Loucy (cell line): Measurements from ENCODE around the gene CENPQ.

Source experiments
- H2AFZ ChIP-seq: fragments of 200-600 bp; sonication (generic); 2 replicates; pipeline ENCODE4 v1.6.0; 2016; ENCODE audit warnings: antibody characterized with exemption, mild to moderate bottlenecking, low read length, moderate library complexity
- H3F3A ChIP-seq: fragments of 200-600 bp; 2 replicates; pipeline ENCODE4 v1.6.0; 2016; ENCODE audit warnings: antibody characterized with exemption, low read depth, mild to moderate bottlenecking
- H3K27me3 ChIP-seq: fragments of 200-600 bp; sonication (generic); 2 replicates; pipeline ENCODE4 v1.6.1; 2014; ENCODE audit warnings: low read length, mild to moderate bottlenecking; ENCODE audit not compliant: insufficient read depth, poor library complexity, severe bottlenecking
- H3K36me3 ChIP-seq: fragments of 200-600 bp; sonication (generic); 2 replicates; pipeline ENCODE4 v1.6.1; 2016; ENCODE audit warnings: low read length; ENCODE audit not compliant: insufficient read depth
- H3K4me1 ChIP-seq: fragments of 200-600 bp; sonication (generic); 2 replicates; pipeline ENCODE4 v1.5.1; 2014; ENCODE audit warnings: low read length, mild to moderate bottlenecking; ENCODE audit not compliant: insufficient read depth, poor library complexity, severe bottlenecking
- H3K4me2 ChIP-seq: fragments of 200-600 bp; sonication (generic); 2 replicates; pipeline ENCODE4 v1.6.0; 2014; ENCODE audit warnings: antibody characterized with exemption, low read length, low read depth, mild to moderate bottlenecking; ENCODE audit not compliant: poor library complexity, severe bottlenecking
- H3K4me3 ChIP-seq: fragments of 200-600 bp; sonication (generic); 2 replicates; pipeline ENCODE4 v1.5.1; 2014; ENCODE audit warnings: low read length, mild to moderate bottlenecking, mixed read lengths; ENCODE audit not compliant: poor library complexity, severe bottlenecking
- H3K79me2 ChIP-seq: fragments of 200-600 bp; sonication (generic); 2 replicates; pipeline ENCODE4 v1.6.1; 2014; ENCODE audit warnings: low read length; ENCODE audit not compliant: insufficient read depth
- H3K9ac ChIP-seq: fragments of 200-600 bp; sonication (generic); 2 replicates; pipeline ENCODE4 v1.6.0; 2014; ENCODE audit warnings: mild to moderate bottlenecking, low read depth, low read length, moderate library complexity; ENCODE audit not compliant: poor library complexity, severe bottlenecking
- H3K9me2 ChIP-seq: fragments of 200-600 bp; sonication (generic); replicated peaks from 2 replicates; pipeline ENCODE4 v1.6.1; 2016; ENCODE audit warnings: low read depth, low read length, mixed read lengths
- H3K9me3 ChIP-seq: fragments of 200-600 bp; sonication (generic); 2 replicates; pipeline ENCODE4 v1.6.1; 2014; ENCODE audit warnings: mild to moderate bottlenecking, antibody characterized with exemption, low read length, low read depth; ENCODE audit not compliant: insufficient read depth
- H4K20me1 ChIP-seq: fragments of 200-600 bp; sonication (generic); 2 replicates; pipeline ENCODE4 v1.6.0; 2014; ENCODE audit warnings: antibody characterized with exemption, low read length, mild to moderate bottlenecking; ENCODE audit not compliant: insufficient read depth, poor library complexity, severe bottlenecking
- EZH2phosphoT487 ChIP-seq: fragments of 200-600 bp; IDR thresholded peaks from 2 replicates; pipeline ENCODE4 v1.6.1; 2018; ENCODE audit warnings: antibody characterized with exemption, mild to moderate bottlenecking, moderate library complexity, borderline replicate concordance
- TF ChIP-seq, protein P1 (sequence below): fragments of 200-600 bp; sonication (generic); conservative IDR thresholded peaks from 2 replicates; pipeline ENCODE4 v1.5.1; 2014; ENCODE audit warnings: mild to moderate bottlenecking, antibody characterized with exemption, low read length

The CENPQ gene

DNA sequence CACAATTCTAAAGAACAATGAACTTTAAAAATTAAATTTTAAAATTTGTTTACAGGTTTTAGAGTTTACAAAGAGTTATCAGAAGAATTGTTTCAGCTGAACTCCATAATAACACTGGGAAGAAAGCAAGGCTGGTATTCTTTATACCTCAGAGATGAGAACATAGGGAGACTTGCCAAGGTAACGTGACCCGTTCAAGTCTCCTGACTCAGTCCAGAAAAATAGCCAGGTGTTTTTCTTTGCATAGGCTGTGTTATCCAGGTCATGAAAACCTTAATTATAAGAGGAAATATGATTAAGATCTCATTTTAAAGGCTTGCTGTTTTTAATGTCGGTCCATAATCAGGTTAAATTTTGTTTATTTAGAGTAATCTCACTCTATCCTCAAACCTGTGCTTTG, 78.8 kb downstream of the CENPQ start:
- no peaks in the 10 kb centered on the region for H4K20me1 ChIP-seq
- TF ChIP-seq, protein P1, sequence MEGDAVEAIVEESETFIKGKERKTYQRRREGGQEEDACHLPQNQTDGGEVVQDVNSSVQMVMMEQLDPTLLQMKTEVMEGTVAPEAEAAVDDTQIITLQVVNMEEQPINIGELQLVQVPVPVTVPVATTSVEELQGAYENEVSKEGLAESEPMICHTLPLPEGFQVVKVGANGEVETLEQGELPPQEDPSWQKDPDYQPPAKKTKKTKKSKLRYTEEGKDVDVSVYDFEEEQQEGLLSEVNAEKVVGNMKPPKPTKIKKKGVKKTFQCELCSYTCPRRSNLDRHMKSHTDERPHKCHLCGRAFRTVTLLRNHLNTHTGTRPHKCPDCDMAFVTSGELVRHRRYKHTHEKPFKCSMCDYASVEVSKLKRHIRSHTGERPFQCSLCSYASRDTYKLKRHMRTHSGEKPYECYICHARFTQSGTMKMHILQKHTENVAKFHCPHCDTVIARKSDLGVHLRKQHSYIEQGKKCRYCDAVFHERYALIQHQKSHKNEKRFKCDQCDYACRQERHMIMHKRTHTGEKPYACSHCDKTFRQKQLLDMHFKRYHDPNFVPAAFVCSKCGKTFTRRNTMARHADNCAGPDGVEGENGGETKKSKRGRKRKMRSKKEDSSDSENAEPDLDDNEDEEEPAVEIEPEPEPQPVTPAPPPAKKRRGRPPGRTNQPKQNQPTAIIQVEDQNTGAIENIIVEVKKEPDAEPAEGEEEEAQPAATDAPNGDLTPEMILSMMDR = no peak
- no peak for TF ChIP-seq EZH2phosphoT487
- H3K9me3 ChIP-seq = no peaks in the 10 kb centered on the region
- no peaks in the 10 kb centered on the region for H3K27me3 ChIP-seq
- no peak overlapping the region for H3K4me3 ChIP-seq
- H3K79me2 ChIP-seq = no peaks in the 10 kb centered on the region
- no peak overlapping the region for H3K9ac ChIP-seq
- H2AFZ ChIP-seq = no peak overlapping the region
- H3K36me3 ChIP-seq = no peaks in the 10 kb centered on the region
- no peak overlapping the region for H3K4me2 ChIP-seq
- no peaks in the 10 kb centered on the region for H3F3A ChIP-seq
- H3K4me1 ChIP-seq = peaks cover 4% of the 10 kb centered on the region
- no peaks in the 10 kb centered on the region for H3K9me2 ChIP-seq
